HepG2 (cell line): ENCODE data around the gene ULBP1. TPM values are rescaled to one million over a fixed set of nuclear protein-coding genes. Genes with fewer than 3 reads are reported as not detected.

Experiments used
- ATAC-seq: fragments of 200-7000 bp; cut with Tn5 transposase; 3 replicates; pipeline ENCODE4 v1.9.1; 2020; ENCODE audit warnings: mild to moderate bottlenecking, moderate library complexity
- BruUV-seq: library from RNA; stranded (reverse); fragments of 400-500 nt; replicated peaks from 2 replicates; lab custom pipeline; 2021; lab: Mats Ljungman, UMichigan
- CTCF ChIA-PET: fragments of 300-600 bp; formaldehyde crosslinking; extraction: SDS; loops from one replicate; lab custom pipeline; 2021; ENCODE audit warnings: low total read pairs, inconsistent platforms, low intra/inter-chr PET ratio; lab: Yijun Ruan, JAX
- POLR2A ChIA-PET: fragments of 350-600 bp; sonication (Branson Sonifier 250); formaldehyde crosslinking; loops from one replicate; lab custom pipeline; 2020; ENCODE audit warnings: antibody characterized with exemption, inconsistent platforms; lab: Yijun Ruan, JAX
- DNase-seq: peaks from one replicate; pipeline ENCODE4 v3.0.0-alpha.2; 2015; ENCODE audit warnings: low spot score
- FAIRE-seq: peaks from 3 replicates; lab custom pipeline; 2011; peaks lifted over from hg19 to GRCh38; lab: Jason Lieb, UNC
- H2AFZ ChIP-seq: one replicate; pipeline ENCODE4 v1.6.1; 2011; ENCODE audit warnings: low read length, inconsistent platforms
- H3K27ac ChIP-seq: fragments of 300-600 bp; 3 replicates; pipeline ENCODE4 v1.8.0; 2011; ENCODE audit warnings: mixed run types, mild to moderate bottlenecking, mixed read lengths, low read length, inconsistent platforms; ENCODE audit not compliant: insufficient read depth; ENCODE audit errors: extremely low read length
- H3K27me3 ChIP-seq, 2 experiments: fragments of 200-600 bp in 1 of 2; 2 replicates in 1 of 2; 3 replicates in 1 of 2; pipeline versions ENCODE4 v1.6.0 to v1.8.0; 2011; ENCODE audit warnings: low read length in 2 of 2, mild to moderate bottlenecking in 2 of 2, moderate library complexity in 2 of 2, inconsistent platforms in 1 of 2; ENCODE audit not compliant: insufficient read depth in 2 of 2, control insufficient read depth in 1 of 2
- H3K36me3 ChIP-seq, 2 experiments: fragments of 200-600 bp in 1 of 2; replicated peaks in 1 of 2; 2 replicates in 1 of 2; 3 replicates in 1 of 2; pipeline versions ENCODE4 v1.5.1 to v1.8.0; 2011; ENCODE audit warnings: low read length in 2 of 2, inconsistent platforms in 1 of 2; ENCODE audit not compliant: insufficient read depth in 2 of 2, control insufficient read depth in 1 of 2
- H3K4me1 ChIP-seq: 2 replicates; pipeline ENCODE4 v1.5.1; 2012; ENCODE audit warnings: low read length, inconsistent platforms; ENCODE audit not compliant: insufficient read depth
- H3K4me2 ChIP-seq: 2 replicates; pipeline ENCODE4 v1.6.0; 2011; ENCODE audit warnings: low read depth, low read length, inconsistent platforms
- H3K4me3 ChIP-seq, 3 experiments: fragments of 200-600 bp in 1 of 3; sonication (generic), shearing (Covaris generic) in 1 of 3; replicated peaks in 1 of 3; 2 replicates each; pipeline ENCODE4 v1.5.1; 2011 to 2016; ENCODE audit warnings: low read length in 3 of 3, inconsistent platforms in 2 of 3, low read depth in 2 of 3, mild to moderate bottlenecking in 2 of 3, control low read depth in 1 of 3, mixed read lengths in 1 of 3; ENCODE audit not compliant: insufficient read depth in 1 of 3
- H3K79me2 ChIP-seq: one replicate; pipeline ENCODE4 v1.6.1; 2011; ENCODE audit warnings: low read length, inconsistent platforms; ENCODE audit not compliant: insufficient read depth
- H3K9ac ChIP-seq: 2 replicates; pipeline ENCODE4 v1.6.0; 2011; ENCODE audit warnings: mild to moderate bottlenecking, low read depth, low read length, inconsistent platforms; ENCODE audit not compliant: insufficient read depth
- H3K9me3 ChIP-seq: 2 replicates; pipeline ENCODE4 v1.5.1; 2012; ENCODE audit warnings: mild to moderate bottlenecking, low read length
- H4K20me1 ChIP-seq: 2 replicates; pipeline ENCODE4 v1.6.0; 2011; ENCODE audit warnings: inconsistent platforms, mild to moderate bottlenecking, low read length, moderate library complexity; ENCODE audit not compliant: insufficient read depth
- CENPT ChIP-seq: sonication (generic); formaldehyde crosslinking; IDR thresholded peaks from 2 replicates; pipeline ENCODE4 v1.8.0; 2022; ENCODE audit warnings: low read depth, mild to moderate bottlenecking, moderate library complexity, missing genetic modification reagents
- CREB1 ChIP-seq, 2 experiments: fragments of 450-650 bp in 1 of 2; IDR thresholded peaks; 2 replicates each; pipeline ENCODE4 v1.6.1; 2016 to 2017; ENCODE audit warnings: control low read depth in 1 of 2, mild to moderate bottlenecking in 1 of 2, missing compliant biosample characterization in 1 of 2, missing genetic modification characterization in 1 of 2
- MBNL3 ChIP-seq: fragments of 250-450 bp; sonication (Bioruptor Pico); conservative IDR thresholded peaks from 2 replicates; pipeline ENCODE4 v1.8.0; 2022; ENCODE audit warnings: mild to moderate bottlenecking, inconsistent platforms
- NFATC3 ChIP-seq: sonication (generic); formaldehyde crosslinking; IDR thresholded peaks from 2 replicates; pipeline ENCODE4 v1.5.1; 2020; ENCODE audit warnings: mild to moderate bottlenecking, missing genetic modification reagents
- NR2F1 ChIP-seq, 2 experiments: fragments of 450-650 bp in 1 of 2; formaldehyde crosslinking in 1 of 2; IDR thresholded peaks; 2 replicates each; pipeline versions ENCODE4 v1.5.0 to v1.6.1; 2016 to 2020; ENCODE audit warnings: mild to moderate bottlenecking in 1 of 2, missing compliant biosample characterization in 1 of 2, missing genetic modification reagents in 1 of 2, moderate library complexity in 1 of 2
- PHB2 ChIP-seq: fragments of 450-650 bp; IDR thresholded peaks from 2 replicates; pipeline ENCODE4 v1.6.1; 2018; ENCODE audit not compliant: partially characterized antibody
- SOX13 ChIP-seq, 3 experiments: fragments of 450-650 bp in 1 of 3; sonication (generic) in 1 of 3; formaldehyde crosslinking in 1 of 3; IDR thresholded peaks in 2 of 3; conservative IDR thresholded peaks in 1 of 3; 2 replicates each; pipeline versions ENCODE4 v1.5.0 to v1.6.1; 2016 to 2020; ENCODE audit warnings: antibody characterized with exemption in 1 of 3, mild to moderate bottlenecking in 1 of 3, missing compliant biosample characterization in 1 of 3, missing genetic modification reagents in 1 of 3, moderate library complexity in 1 of 3
- TBX3 ChIP-seq: fragments of 450-650 bp; IDR thresholded peaks from 2 replicates; pipeline ENCODE4 v1.6.1; 2017; ENCODE audit warnings: antibody characterized with exemption, mild to moderate bottlenecking, inconsistent platforms, borderline replicate concordance
- ZBTB42 ChIP-seq: sonication (generic); formaldehyde crosslinking; IDR thresholded peaks from 2 replicates; pipeline ENCODE4 v1.5.0; 2020; ENCODE audit warnings: mild to moderate bottlenecking, missing genetic modification reagents
- ZNF30 ChIP-seq: sonication (generic); formaldehyde crosslinking; IDR thresholded peaks from 2 replicates; pipeline ENCODE4 v1.5.0; 2020; ENCODE audit warnings: mild to moderate bottlenecking, missing genetic modification reagents
- ZNF451 ChIP-seq: sonication (generic); formaldehyde crosslinking; IDR thresholded peaks from 2 replicates; pipeline ENCODE4 v1.5.0; 2020; ENCODE audit warnings: mild to moderate bottlenecking, missing genetic modification reagents
- WGBS: methylation state at CpG from one replicate; pipeline ENCODE4 v1.1.6; 2017; ENCODE audit warnings: low lambda C conversion rate; 5-methylcytosine and 5-hydroxymethylcytosine counted together
- in situ Hi-C: cut with HindIII; loops from 2 replicates; pipeline ENCODE4 v1.10.0; 2017; ENCODE audit warnings: low pct_unique_long_range_greater_than_20kb; ENCODE audit not compliant: extremely low pct_ligation_motif_present
- intact Hi-C: fragments of 100-400 bp; cut with micrococcal nuclease; formaldehyde crosslinking; loops from one replicate; pipeline ENCODE4 v1.10.0; 2022; ENCODE audit not compliant: unreplicated experiment
- polyA plus RNA-seq, 8 experiments: library from polyadenylated mRNA; depleted of rRNA in 3 of 8; stranded (reverse) in 7 of 8; unstranded in 1 of 8; fragments of >200 nt; fragmentation: Illumina TruSeq in 4 of 8; extraction: Trizol in 4 of 8; gene quantifications; 2 replicates each; pipeline versions ENCODE4 v1.2.1 to v1.2.3, GENCODE V29; 2011 to 2016; ENCODE audit warnings: low read depth in 4 of 8, missing spikeins in 1 of 8, mixed read lengths in 1 of 8; ENCODE audit not compliant: insufficient read depth in 1 of 8
- total RNA-seq, 5 experiments: library from RNA; depleted of rRNA; stranded (reverse); fragments of >200 nt; fragmentation: Illumina TruSeq; extraction: Trizol; gene quantifications; 2 replicates each; pipeline ENCODE4 v1.2.3, GENCODE V29; 2016; ENCODE audit warnings: low read depth in 1 of 5
- TF ChIP-seq, protein P1 (sequence below): sonication (generic); formaldehyde crosslinking; IDR thresholded peaks from 2 replicates; pipeline ENCODE4 v1.9.0; 2021; ENCODE audit warnings: missing genetic modification reagents, borderline replicate concordance
- TF ChIP-seq, protein P2 (sequence below): sonication (generic); formaldehyde crosslinking; IDR thresholded peaks from 2 replicates; pipeline ENCODE4 v1.5.0; 2020; ENCODE audit warnings: mild to moderate bottlenecking, missing genetic modification reagents, borderline replicate concordance
- TF ChIP-seq, protein P3 (sequence below): sonication (generic); formaldehyde crosslinking; IDR thresholded peaks from 2 replicates; pipeline ENCODE4 v1.9.0; 2022; ENCODE audit warnings: missing genetic modification reagents, mild to moderate bottlenecking, borderline replicate concordance
- TF ChIP-seq, protein P4 (sequence below): sonication (generic); formaldehyde crosslinking; IDR thresholded peaks from 2 replicates; pipeline ENCODE4 v1.8.1; 2023; ENCODE audit warnings: mild to moderate bottlenecking, missing genetic modification reagents, borderline replicate concordance

Gene ULBP1
- total and polyA plus RNA-seq, 2 of the 13 experiments (the other 11 are each of a cell fraction or from before 2014, with no cell fraction given): 0.04 to 0.09 TPM

DNA sequence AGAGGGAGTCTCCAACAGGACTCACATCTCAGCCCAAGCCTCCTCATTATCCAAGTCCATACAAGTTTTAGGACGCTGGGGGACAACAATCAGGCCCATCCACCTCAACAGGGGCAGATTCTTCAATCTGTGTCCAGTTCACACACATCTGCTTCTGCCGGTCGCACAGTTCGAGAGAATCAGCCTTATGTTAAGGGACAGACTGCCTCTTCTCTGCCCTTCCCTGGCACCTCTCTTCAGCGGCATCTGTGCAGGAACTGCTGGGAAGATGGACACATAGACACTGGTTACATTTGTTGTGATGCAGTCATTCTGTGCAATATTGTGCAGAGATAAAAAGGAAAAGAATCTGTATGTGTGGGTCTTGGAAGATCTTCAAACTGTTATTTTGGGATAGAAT is 21.0 kb downstream of the ULBP1 start:
- FAIRE-seq: no peak

More for the DNA sequence above, 21.0 kb downstream of the ULBP1 start:
- H3K4me1 ChIP-seq: no peaks in the 10 kb centered on the region
- ATAC-seq (no peak), DNase-seq (no peak)
- no peak overlapping the region for H3K27ac ChIP-seq
- no peaks in the 10 kb centered on the region for H3K36me3 ChIP-seq
- 46% methylated on average over 5 of the region's 5 CpGs for WGBS
- no TSS peak for BruUV-seq
- H3K9me3 ChIP-seq: no peaks in the 10 kb centered on the region
- no peak overlapping the region for H3K4me3 ChIP-seq
- H2AFZ ChIP-seq: no peak overlapping the region
- CTCF ChIA-PET: no interaction called here
- H3K27me3 ChIP-seq: peaks cover 11 to 68% of the 10 kb centered on the region in 2 experiments
- H3K9ac ChIP-seq: no peak overlapping the region
- intact Hi-C loops: no loop called here
- in situ Hi-C loops: no loop called here
- no peaks in the 10 kb centered on the region for H3K79me2 ChIP-seq
- POLR2A ChIA-PET: no interaction called here
- TF ChIP-seq ZNF30 (CRISPR knock-in tag) (no peak), CREB1 (IDR thresholded peaks at IDR 0.05) (no peak), CREB1 (CRISPR knock-in tag; IDR thresholded peaks at IDR 0.05) (no peak), NR2F1 (CRISPR knock-in tag; IDR thresholded peaks at IDR 0.05) (no peak), NFATC3 (CRISPR knock-in tag) (no peak), TBX3 (no peak), ZBTB42 (CRISPR knock-in tag) (no peak), PHB2 (no peak), CENPT (no peak), SOX13 (IDR thresholded peaks at IDR 0.05) (no peak), SOX13 (CRISPR knock-in tag; conservative IDR thresholded peaks at IDR 0.05 in 1 of 2, IDR thresholded peaks at IDR 0.05 in 1 of 2) (no peak), MBNL3 (CRISPR knock-in tag) (no peak), ZNF451 (CRISPR knock-in tag) (no peak)
- TF ChIP-seq, protein P1, sequence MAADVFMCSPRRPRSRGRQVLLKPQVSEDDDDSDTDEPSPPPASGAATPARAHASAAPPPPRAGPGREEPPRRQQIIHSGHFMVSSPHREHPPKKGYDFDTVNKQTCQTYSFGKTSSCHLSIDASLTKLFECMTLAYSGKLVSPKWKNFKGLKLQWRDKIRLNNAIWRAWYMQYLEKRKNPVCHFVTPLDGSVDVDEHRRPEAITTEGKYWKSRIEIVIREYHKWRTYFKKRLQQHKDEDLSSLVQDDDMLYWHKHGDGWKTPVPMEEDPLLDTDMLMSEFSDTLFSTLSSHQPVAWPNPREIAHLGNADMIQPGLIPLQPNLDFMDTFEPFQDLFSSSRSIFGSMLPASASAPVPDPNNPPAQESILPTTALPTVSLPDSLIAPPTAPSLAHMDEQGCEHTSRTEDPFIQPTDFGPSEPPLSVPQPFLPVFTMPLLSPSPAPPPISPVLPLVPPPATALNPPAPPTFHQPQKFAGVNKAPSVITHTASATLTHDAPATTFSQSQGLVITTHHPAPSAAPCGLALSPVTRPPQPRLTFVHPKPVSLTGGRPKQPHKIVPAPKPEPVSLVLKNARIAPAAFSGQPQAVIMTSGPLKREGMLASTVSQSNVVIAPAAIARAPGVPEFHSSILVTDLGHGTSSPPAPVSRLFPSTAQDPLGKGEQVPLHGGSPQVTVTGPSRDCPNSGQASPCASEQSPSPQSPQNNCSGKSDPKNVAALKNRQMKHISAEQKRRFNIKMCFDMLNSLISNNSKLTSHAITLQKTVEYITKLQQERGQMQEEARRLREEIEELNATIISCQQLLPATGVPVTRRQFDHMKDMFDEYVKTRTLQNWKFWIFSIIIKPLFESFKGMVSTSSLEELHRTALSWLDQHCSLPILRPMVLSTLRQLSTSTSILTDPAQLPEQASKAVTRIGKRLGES (CRISPR knock-in tag): no peak
- TF ChIP-seq, protein P2, sequence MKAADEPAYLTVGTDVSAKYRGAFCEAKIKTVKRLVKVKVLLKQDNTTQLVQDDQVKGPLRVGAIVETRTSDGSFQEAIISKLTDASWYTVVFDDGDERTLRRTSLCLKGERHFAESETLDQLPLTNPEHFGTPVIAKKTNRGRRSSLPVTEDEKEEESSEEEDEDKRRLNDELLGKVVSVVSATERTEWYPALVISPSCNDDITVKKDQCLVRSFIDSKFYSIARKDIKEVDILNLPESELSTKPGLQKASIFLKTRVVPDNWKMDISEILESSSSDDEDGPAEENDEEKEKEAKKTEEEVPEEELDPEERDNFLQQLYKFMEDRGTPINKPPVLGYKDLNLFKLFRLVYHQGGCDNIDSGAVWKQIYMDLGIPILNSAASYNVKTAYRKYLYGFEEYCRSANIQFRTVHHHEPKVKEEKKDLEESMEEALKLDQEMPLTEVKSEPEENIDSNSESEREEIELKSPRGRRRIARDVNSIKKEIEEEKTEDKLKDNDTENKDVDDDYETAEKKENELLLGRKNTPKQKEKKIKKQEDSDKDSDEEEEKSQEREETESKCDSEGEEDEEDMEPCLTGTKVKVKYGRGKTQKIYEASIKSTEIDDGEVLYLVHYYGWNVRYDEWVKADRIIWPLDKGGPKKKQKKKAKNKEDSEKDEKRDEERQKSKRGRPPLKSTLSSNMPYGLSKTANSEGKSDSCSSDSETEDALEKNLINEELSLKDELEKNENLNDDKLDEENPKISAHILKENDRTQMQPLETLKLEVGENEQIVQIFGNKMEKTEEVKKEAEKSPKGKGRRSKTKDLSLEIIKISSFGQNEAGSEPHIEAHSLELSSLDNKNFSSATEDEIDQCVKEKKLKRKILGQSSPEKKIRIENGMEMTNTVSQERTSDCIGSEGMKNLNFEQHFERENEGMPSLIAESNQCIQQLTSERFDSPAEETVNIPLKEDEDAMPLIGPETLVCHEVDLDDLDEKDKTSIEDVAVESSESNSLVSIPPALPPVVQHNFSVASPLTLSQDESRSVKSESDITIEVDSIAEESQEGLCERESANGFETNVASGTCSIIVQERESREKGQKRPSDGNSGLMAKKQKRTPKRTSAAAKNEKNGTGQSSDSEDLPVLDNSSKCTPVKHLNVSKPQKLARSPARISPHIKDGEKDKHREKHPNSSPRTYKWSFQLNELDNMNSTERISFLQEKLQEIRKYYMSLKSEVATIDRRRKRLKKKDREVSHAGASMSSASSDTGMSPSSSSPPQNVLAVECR (CRISPR knock-in tag): no peak
- TF ChIP-seq, protein P3, sequence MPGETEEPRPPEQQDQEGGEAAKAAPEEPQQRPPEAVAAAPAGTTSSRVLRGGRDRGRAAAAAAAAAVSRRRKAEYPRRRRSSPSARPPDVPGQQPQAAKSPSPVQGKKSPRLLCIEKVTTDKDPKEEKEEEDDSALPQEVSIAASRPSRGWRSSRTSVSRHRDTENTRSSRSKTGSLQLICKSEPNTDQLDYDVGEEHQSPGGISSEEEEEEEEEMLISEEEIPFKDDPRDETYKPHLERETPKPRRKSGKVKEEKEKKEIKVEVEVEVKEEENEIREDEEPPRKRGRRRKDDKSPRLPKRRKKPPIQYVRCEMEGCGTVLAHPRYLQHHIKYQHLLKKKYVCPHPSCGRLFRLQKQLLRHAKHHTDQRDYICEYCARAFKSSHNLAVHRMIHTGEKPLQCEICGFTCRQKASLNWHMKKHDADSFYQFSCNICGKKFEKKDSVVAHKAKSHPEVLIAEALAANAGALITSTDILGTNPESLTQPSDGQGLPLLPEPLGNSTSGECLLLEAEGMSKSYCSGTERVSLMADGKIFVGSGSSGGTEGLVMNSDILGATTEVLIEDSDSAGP (CRISPR knock-in tag): no peak
- TF ChIP-seq, protein P4, sequence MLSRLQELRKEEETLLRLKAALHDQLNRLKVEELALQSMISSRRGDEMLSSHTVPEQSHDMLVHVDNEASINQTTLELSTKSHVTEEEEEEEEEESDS (CRISPR knock-in tag): no peak
- no peak overlapping the region for H3K4me2 ChIP-seq
- H4K20me1 ChIP-seq: no peaks in the 10 kb centered on the region
